GM18520 (cell line): Measurements from ENCODE around the gene RASGRF1.

Experiments
- ATAC-seq: cut with Tn5 transposase; IDR thresholded peaks from one replicate; pipeline ENCODE4 v1.9.1; 2021; ENCODE audit not compliant: unreplicated experiment

RASGRF1 gene

GRCh38 chr15:78960308-78960707, 130.3 kb downstream of the RASGRF1 start:
- no peak for ATAC-seq

DNA sequence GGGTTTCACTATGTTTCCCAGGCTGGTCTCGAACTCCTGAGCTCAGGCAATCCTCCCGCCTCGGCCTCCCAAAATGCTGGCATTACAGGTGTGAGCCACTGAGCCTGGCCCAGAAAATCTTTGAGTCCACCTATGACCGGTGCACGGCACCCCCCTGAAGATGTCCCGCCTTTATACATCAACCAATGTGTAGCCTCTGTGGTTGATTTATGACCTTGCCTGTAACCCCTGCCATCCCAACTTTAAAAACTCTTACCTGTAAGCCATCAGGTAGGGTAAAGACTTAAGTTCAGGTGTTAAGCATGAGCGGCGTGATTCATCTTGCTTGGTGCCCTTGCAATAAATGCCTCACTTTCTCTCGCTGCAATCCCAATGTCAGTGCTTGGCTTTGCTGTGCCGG, 131.2 kb downstream of the RASGRF1 start:
- no peak for ATAC-seq

- ATAC-seq, result no peak
Observed at GRCh38 chr15:78957416-78958093, 133.0 kb downstream of the RASGRF1 start.

GRCh38 chr15:78956937-78957336, 133.6 kb downstream of the RASGRF1 start:
- ATAC-seq, result no peak

DNA sequence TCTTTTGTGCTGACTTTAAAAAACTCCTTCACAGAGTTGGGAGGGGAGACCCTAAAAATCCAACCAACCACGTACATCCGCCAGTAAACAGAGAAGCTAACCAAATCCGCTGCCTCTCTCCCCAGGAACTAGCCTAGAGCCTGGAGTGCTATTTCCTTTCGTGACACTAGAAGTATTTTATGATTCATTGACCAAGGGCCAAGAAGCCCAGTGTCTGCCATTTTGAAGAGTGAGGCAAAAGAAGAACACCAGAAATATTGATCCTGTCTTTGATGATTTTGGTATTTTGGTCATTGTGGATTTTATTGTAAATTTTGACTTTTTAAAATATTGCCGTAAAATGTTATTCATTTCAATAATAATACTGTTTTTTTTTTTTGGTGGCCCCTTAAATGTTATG, 135.2 kb downstream of the RASGRF1 start:
- no peak for ATAC-seq

DNA sequence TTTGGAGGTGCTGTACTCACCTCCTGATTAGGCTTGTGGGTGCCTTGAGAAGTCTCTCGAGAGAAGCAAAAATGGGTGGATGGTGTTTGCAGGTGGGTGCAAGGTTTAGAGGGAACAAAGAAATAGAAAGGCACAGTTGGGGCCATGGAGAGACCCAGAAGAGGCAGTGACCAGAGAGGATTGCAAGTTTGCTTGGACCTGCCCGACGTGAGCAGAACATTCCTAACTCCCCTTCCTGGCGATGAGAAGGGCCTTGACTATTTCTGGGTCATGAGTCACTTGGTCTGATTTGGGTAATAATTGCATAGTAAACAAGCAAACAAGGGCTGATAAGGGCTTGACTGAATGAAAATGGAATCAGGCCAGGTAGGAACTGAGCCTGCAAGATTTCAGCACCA, 138.7 kb downstream of the RASGRF1 start:
- ATAC-seq, result no peak

- no peak for ATAC-seq
Observed at GRCh38 chr15:78950902-78951840, 139.4 kb downstream of the RASGRF1 start.

DNA sequence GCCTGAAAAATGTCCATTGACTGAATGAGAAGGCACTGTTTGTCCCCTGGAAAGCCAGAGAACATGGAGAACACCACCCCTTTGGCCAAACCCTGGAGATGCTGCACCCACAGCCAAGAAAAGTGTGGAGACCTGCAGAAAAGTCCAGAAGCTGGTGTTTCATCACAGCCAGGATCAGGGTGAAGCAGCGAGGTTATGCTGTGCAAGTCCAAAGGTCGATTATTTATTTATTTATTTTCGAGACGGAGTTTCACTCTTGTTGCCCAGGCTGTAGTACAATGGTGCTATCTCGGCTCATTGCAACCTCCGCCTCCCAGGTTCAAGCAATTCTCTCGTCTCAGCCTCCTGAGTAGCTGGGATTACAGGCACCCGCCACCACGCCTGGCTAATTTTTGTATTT, 140.2 kb downstream of the RASGRF1 start:
- ATAC-seq, result no peak

DNA sequence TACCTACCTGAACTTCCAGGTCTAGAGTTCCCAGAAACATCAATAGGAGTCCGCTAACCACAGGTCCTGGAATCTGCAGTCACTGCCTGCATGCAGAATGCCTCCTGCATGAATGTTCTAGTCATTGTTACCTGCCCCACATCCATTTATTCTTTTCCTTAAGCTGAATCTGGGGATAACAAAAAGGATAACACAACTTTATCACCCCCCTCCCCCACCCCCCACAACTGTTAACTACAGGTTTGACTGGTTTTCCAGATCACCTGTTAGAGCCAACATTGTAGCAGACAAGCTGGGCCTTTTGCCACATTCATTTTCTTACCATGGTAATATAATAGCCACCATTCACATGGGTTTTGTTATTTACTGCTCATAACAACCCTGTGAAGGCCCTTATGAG, 141.1 kb downstream of the RASGRF1 start:
- no peak for ATAC-seq

- no peak for ATAC-seq
Observed at GRCh38 chr15:78947506-78947905, 143.1 kb downstream of the RASGRF1 start.

DNA sequence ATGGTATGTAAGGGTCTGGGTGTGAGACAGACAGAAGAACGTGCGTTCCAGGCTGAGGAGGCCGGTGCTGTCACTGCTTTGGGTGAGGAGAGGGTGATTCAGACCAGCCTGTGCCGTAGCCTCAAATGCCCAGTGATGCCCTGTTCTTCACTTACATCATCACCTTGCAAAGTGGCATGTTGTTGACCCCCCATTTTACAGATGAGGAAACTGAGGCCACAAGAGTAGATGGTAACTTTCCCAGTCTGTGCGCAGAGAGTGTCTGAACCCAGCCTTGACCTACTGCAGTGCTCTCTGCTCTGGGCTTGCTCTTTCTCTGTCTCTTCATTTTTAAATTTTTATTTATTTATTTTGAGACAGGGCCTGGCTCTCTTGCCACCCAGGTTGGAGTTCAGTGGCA, 144.1 kb downstream of the RASGRF1 start:
- no peak for ATAC-seq

DNA sequence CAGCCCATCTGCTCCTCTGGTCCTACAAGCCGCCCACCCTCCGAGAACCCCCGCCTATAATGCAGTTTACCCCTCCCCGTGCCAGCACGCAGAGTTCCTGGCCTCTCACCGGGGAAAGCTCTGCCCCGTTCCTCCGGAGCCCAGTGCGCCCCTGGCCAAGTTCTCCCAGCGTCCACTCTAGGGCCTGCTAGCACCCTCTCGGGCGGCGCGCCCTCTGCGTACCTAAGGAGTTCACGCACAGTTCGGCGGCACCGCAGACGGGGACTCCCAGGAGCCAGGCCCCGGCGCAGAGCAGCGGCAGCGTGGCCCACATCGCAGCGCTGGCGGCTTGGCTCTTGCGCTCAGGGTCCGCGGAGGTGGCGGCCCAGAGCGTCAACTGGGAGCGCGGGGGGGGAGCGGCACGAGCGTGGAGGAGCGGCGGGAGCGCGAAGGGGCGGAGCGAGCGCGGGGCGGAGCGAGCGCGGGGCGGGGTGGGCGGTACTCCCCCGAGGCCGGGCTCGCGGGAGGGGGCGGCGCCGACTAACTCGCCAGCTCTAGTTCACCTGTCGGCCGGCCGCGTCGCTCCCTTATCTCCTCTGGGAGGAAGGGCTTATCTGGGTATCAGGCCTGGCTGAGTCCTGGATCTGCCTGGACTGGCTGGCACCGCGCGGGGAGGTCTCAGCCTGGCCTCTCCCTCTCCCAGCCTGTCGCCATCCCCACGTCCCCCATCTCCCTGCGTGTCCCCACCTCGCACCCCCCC, 145.7 kb downstream of the RASGRF1 start, which contains the start of gene CTSH:
TSS of gene CTSH (minus strand) at position 378 of the 739 bp plus-strand sequence. CDS start at position 313, 65 bp downstream.
- ATAC-seq, result peak; percentile 57

DNA sequence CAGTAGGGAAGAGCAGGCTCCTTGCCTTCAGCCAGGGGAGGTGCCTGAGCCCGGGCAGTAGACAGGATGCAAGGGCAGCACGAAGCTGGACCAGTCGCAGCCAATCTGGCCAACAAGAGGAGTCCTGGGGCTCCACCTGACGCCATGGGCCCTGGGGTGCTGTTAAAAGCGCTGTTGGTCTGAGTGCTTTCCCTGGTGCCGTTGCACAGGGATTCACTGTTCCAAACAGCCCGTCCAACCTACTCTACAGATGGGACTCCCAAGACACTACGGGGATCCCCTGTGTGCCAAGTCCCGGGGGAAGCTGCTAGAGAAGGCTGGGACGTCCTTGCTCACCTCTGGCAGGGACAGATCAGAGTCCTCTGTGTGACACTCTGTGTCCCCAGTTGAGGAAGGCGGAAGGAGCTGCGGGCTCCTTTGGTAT, 146.4 kb downstream of the RASGRF1 start:
- ATAC-seq, result peak; percentile 23

- no peak for ATAC-seq
Observed at GRCh38 chr15:78943692-78944091, 146.9 kb downstream of the RASGRF1 start.

DNA sequence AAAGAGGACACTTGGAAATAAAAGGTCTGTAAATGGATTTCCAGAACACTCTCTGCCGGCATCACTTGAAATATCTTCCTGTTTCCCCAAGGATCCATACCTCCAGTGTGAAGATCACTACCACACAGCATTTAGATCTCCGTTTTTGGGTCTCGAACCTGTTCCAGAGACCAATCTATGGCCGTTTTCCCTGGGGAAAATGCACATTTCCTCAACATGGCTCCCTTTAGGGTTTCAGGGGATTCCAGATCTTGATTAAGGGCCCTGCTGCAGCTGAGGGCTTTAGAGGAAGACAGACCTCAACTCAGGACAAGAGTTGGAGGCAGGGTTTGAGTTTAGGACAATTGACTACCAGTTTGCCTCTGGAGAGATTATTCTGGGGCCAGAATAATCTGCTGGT, 147.8 kb downstream of the RASGRF1 start:
- ATAC-seq, result no peak

DNA sequence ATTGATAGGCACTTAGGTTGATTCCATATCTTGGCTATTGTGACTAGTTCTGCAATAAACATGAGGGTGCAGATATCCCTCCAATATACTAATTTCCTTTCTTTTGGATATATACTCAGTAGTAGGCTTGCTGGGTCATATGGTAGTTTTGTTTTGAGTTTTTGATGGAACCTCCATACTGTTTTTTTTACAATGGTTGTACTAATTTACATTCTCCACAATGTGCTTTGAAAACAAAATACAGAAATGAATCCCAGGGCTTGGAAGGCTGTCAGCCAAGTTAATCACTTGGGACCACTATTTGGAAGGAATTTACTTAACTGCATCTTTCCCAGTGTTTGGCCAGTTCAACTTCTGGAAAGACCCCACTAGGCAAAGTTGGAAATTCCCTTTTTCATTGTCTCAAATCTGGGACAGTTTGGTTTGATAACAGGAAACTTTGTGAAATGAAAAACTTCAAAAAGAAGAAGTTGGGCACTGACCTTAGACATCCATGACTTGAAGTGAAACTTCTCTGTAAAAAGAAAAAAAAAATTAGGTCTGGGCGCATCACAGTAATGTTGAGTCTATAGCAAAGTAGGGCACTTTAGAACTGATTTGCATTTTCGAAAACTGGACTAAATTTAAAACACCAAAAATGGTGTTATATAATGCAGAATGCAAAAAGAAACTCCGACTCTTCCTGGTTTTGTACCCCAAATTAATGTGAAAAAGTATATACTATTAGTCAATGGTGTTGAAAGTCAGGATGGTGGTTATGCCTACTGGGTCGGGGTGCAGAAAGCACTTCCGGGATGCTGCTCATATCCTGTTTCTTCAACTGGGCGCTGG, 151.7 kb downstream of the RASGRF1 start:
- peak; percentile 63 for ATAC-seq

- ATAC-seq, result no peak
Observed at GRCh38 chr15:78937132-78937739, 153.3 kb downstream of the RASGRF1 start.

DNA sequence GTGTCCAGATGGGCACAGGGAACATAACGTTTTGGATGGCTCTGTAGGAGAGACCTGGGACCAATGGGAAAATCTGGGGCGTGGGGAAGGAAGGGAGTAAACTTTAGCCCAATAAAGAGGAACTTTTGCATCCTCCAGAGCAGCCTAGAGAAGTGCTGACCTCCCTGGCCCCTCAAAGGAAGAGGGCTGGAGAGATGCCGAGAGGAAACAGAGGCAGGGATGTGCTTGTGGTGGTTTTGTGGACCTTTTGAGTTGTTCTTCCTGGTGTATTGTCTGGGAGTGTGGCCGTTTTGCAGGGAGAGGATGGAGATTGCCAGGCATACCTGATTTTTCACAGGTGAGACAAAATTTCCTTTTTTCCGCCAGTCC, 155.9 kb downstream of the RASGRF1 start:
- no peak for ATAC-seq

- ATAC-seq, result no peak
Observed at GRCh38 chr15:78933823-78934654, 156.5 kb downstream of the RASGRF1 start.
